CD4-positive, alpha-beta memory T cell (primary cell): ENCODE results near the gene JADE3. TPM values are rescaled to one million over a fixed set of nuclear protein-coding genes. Genes with fewer than 3 reads are reported as not detected.

Experiments used
- CTCF ChIA-PET: fragments of 350-600 bp; sonication (Branson Sonifier 250); formaldehyde crosslinking; loops from one replicate; lab custom pipeline; 2021; ENCODE audit warnings: inconsistent platforms; ENCODE audit not compliant: partially characterized antibody; lab: Charles Lee
- POLR2A ChIA-PET: fragments of 350-600 bp; sonication (Branson Sonifier 250); formaldehyde crosslinking; loops from one replicate; lab custom pipeline; 2021; ENCODE audit not compliant: partially characterized antibody; lab: Charles Lee
- DNase-seq, 5 donors: peaks; one replicate each; pipeline versions ENCODE4 v3.0.0 to v3.0.0-alpha.2; 2020 to 2022; ENCODE audit warnings: mixed read lengths in 1 of 5
- H3K27ac ChIP-seq: one replicate; pipeline ENCODE4 v1.7.0; 2013; ENCODE audit warnings: low read depth, low read length
- H3K27me3 ChIP-seq: 2 replicates; pipeline ENCODE4 v1.7.0; 2013; ENCODE audit warnings: mild to moderate bottlenecking, low read length, moderate library complexity; ENCODE audit not compliant: insufficient read depth
- H3K36me3 ChIP-seq: 2 replicates; pipeline ENCODE4 v1.7.0; 2013; ENCODE audit warnings: mild to moderate bottlenecking, low read length, moderate library complexity; ENCODE audit not compliant: insufficient read depth
- H3K4me1 ChIP-seq: 2 replicates; pipeline ENCODE4 v1.7.0; 2013; ENCODE audit warnings: mild to moderate bottlenecking, low read length, moderate library complexity; ENCODE audit not compliant: insufficient read depth
- H3K4me3 ChIP-seq, 2 donors: one replicate each; pipeline ENCODE4 v1.7.0; 2013; ENCODE audit warnings: low read length in 2 of 2, mild to moderate bottlenecking in 1 of 2
- H3K9me3 ChIP-seq, 2 donors: one replicate each; pipeline ENCODE4 v1.7.0; 2013; ENCODE audit warnings: low read length in 2 of 2, control low read depth in 1 of 2; ENCODE audit not compliant: control insufficient read depth in 1 of 2
- H3K27ac Mint-ChIP-seq, 7 donors: one replicate each; pipeline ENCODE4 v1.8.0; 2020 to 2021; ENCODE audit warnings: mixed read lengths in 7 of 7, mild to moderate bottlenecking in 6 of 7, inconsistent platforms in 3 of 7, moderate library complexity in 3 of 7
- H3K27me3 Mint-ChIP-seq, 2 donors: one replicate each; pipeline ENCODE4 v1.8.0; 2020 to 2021; ENCODE audit warnings: mixed read lengths in 2 of 2
- H3K36me3 Mint-ChIP-seq, 2 donors: one replicate each; pipeline ENCODE4 v1.8.0; 2020 to 2021; ENCODE audit warnings: mixed read lengths in 2 of 2, inconsistent platforms in 1 of 2, mild to moderate bottlenecking in 1 of 2
- H3K4me1 Mint-ChIP-seq, 4 donors: one replicate each; pipeline ENCODE4 v1.8.0; 2020 to 2021; ENCODE audit warnings: mixed read lengths in 4 of 4, mild to moderate bottlenecking in 1 of 4
- H3K4me3 Mint-ChIP-seq, 8 donors: one replicate each; pipeline ENCODE4 v1.8.0; 2020 to 2021; ENCODE audit warnings: mixed read lengths in 8 of 8, mild to moderate bottlenecking in 7 of 8, moderate library complexity in 6 of 8, inconsistent platforms in 3 of 8
- H3K9me3 Mint-ChIP-seq, 8 donors: one replicate each; pipeline ENCODE4 v1.8.0; 2020 to 2021; ENCODE audit warnings: mixed read lengths in 8 of 8, mild to moderate bottlenecking in 5 of 8, inconsistent platforms in 3 of 8, moderate library complexity in 1 of 8
- intact Hi-C: fragments of 100-400 bp; cut with micrococcal nuclease; formaldehyde crosslinking; loops from one replicate; pipeline ENCODE4 v1.15.1; 2023
- polyA plus RNA-seq, 2 donors: library from polyadenylated mRNA; unstranded; fragments of 300-500 nt; fragmentation: Illumina TruSeq; gene quantifications; one replicate each; pipeline ENCODE4 v1.2.3, GENCODE V29; 2021
- total RNA-seq, 2 experiments: library from RNA; stranded (reverse); gene quantifications; one replicate each; pipeline ENCODE4 v1.2.3, GENCODE V29; 2021

JADE3 gene
- total and polyA plus RNA-seq, 4 experiments from 2014 or later, result 0.25 to 0.58 (median 0.44) TPM; not detected in 1

DNA sequence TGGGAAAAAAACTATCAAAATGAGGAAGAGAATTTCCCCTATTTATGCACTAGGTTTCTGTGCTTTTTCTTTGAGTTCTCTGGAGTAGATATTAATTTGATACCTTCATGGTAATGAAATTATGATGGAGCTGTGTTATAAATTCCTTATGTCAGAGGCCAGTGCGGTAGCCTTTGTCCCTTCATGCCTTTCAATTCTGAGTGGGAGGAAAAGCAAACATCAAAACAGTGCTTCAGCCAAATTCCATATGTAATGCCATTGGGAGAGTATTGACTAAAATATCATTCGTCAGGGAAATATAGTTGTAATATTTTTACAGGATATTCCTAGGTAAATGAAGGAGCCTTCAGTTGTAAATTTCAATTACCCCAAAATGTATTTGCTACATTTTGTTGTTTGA, 148.5 kb downstream of the JADE3 start:
- H3K27ac Mint-ChIP-seq, result no peak overlapping the region
- H3K4me3 ChIP-seq, result no peak overlapping the region
- no peaks in the 10 kb centered on the region for H3K27me3 ChIP-seq
- H3K27me3 Mint-ChIP-seq, result no peaks in the 10 kb centered on the region
- H3K9me3 ChIP-seq, result no peaks in the 10 kb centered on the region
- H3K9me3 Mint-ChIP-seq, result no peaks in the 10 kb centered on the region
- ChIA-PET POLR2A (no interaction called here), CTCF (no interaction called here)
- H3K4me1 Mint-ChIP-seq, result no peaks in the 10 kb centered on the region
- no peak for DNase-seq
- no peak overlapping the region for H3K27ac ChIP-seq
- no peaks in the 10 kb centered on the region for H3K36me3 ChIP-seq
- H3K4me1 ChIP-seq, result no peaks in the 10 kb centered on the region
- H3K4me3 Mint-ChIP-seq, result no peak overlapping the region
- intact Hi-C loops, result no loop called here
- H3K36me3 Mint-ChIP-seq, result no peaks in the 10 kb centered on the region

DNA sequence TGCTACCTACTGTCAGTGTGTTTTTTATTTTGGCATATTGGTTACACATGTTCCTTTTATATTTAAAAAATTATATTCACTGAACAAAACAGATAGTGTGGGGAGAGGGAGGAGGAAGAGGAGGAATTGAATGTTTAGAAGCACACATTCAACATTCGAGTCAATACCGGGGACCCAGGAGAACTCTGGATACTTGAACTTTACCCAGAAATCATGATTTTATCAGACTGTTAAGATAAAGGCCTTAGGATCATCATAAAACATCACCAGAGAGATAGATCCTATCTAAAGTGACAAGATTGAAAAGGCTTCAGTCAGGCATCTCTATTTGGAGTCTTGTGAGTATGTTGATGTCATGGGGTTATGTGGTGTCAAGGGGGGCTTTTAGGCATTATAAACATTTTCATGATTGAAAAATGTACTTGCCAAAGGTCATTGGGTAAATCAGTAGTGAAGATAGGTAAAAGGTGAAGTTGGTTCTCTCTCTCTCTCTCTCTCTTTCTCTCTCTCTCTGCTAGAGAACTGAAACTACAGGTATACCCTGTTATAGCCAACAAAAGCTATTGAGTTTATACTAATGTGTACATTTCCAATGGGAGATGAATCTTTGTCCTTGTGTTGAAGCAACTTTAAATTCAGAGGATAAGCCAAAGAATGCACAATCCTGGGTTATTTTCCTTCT, 149.2 kb downstream of the JADE3 start:
- H3K27ac ChIP-seq, result no peak overlapping the region
- no peak for DNase-seq
- no peaks in the 10 kb centered on the region for H3K36me3 ChIP-seq
- Mint-ChIP-seq H3K9me3 (no peaks in the 10 kb centered on the region), H3K4me3 (no peak overlapping the region), H3K36me3 (no peaks in the 10 kb centered on the region), H3K27ac (no peak overlapping the region), H3K27me3 (no peaks in the 10 kb centered on the region), H3K4me1 (no peaks in the 10 kb centered on the region)
- H3K4me1 ChIP-seq, result no peaks in the 10 kb centered on the region
- no peaks in the 10 kb centered on the region for H3K27me3 ChIP-seq
- POLR2A ChIA-PET, result no interaction called here
- no peaks in the 10 kb centered on the region for H3K9me3 ChIP-seq
- CTCF ChIA-PET, result no interaction called here
- intact Hi-C loops, result no loop called here
- H3K4me3 ChIP-seq, result no peak overlapping the region

DNA sequence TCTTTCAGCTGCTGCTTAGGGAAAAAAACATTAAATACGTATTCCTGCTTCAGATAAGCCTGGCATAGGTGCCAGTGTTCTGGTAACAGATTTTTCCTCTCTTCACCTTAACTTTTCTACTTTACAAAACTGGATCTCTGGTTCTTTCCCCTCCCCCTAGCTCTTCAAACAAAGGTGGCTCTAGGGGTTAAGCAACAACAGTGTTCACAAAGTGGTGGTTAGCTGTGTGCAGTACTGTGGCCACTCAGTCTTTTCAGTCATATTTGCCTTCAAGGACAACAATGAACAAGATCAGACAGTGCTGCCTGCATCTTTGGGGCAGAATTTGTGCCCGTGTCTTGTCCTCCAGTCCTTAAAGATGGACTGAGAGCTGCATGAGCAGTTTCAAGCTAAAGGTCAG, 151.0 kb downstream of the JADE3 start:
- H3K4me1 ChIP-seq, result no peaks in the 10 kb centered on the region
- H3K27me3 Mint-ChIP-seq, result no peaks in the 10 kb centered on the region
- ChIA-PET CTCF (no interaction called here), POLR2A (no interaction called here)
- intact Hi-C loops, result no loop called here
- no peaks in the 10 kb centered on the region for H3K27me3 ChIP-seq
- no peak overlapping the region for H3K27ac ChIP-seq
- no peak overlapping the region for H3K4me3 ChIP-seq
- H3K4me3 Mint-ChIP-seq, result no peak overlapping the region
- H3K9me3 ChIP-seq, result no peaks in the 10 kb centered on the region
- H3K36me3 Mint-ChIP-seq, result no peaks in the 10 kb centered on the region
- no peaks in the 10 kb centered on the region for H3K4me1 Mint-ChIP-seq
- no peaks in the 10 kb centered on the region for H3K9me3 Mint-ChIP-seq
- no peak for DNase-seq
- H3K36me3 ChIP-seq, result no peaks in the 10 kb centered on the region
- H3K27ac Mint-ChIP-seq, result no peak overlapping the region

DNA sequence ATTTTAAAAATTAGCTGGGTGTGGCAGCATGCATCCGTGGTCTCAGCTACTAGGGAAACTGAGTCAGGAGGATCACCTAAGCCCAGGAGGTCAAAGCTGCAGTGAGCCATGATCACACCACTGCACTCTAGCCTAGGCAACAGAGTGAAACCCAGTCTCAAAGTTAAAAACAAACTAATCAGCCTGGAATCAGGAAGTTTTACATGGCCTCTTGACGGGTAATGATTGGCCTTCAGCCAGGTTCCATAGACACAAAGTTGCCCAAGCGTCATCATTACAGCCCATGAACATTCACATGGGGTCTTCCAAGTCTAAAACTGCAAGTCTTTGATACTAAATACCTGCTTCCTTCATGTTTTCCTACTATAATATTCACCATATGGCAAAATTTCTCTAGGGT, 156.0 kb downstream of the JADE3 start:
- H3K27me3 Mint-ChIP-seq, result no peaks in the 10 kb centered on the region
- intact Hi-C loops, result no loop called here
- Histone ChIP-seq H3K4me1 (no peaks in the 10 kb centered on the region), H3K9me3 (no peaks in the 10 kb centered on the region), H3K4me3 (no peak overlapping the region), H3K27me3 (no peaks in the 10 kb centered on the region), H3K27ac (no peak overlapping the region), H3K36me3 (no peaks in the 10 kb centered on the region)
- DNase-seq, result no peak
- H3K4me1 Mint-ChIP-seq, result no peaks in the 10 kb centered on the region
- no peak overlapping the region for H3K4me3 Mint-ChIP-seq
- no peak overlapping the region for H3K27ac Mint-ChIP-seq
- no peaks in the 10 kb centered on the region for H3K9me3 Mint-ChIP-seq
- no peaks in the 10 kb centered on the region for H3K36me3 Mint-ChIP-seq
- ChIA-PET CTCF (no interaction called here), POLR2A (no interaction called here)

DNA sequence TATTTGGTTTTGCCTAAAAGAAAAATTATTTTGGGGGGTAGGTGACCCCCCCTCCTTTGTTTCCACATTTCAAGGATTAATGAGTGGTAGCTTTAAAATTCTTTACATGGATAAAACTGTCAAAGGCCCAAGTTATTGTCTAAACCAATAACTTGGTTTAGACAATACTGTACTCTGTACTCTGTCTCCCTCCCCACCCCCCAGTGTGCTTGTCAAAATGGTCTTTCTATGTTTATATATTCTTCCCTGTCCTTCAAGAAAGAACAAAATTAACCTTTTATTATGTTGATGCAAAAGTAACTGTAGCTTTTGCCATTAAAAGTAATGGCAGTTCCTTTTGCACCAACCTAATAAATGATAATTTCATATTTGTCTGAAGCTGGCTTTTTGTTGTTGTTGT, 156.5 kb downstream of the JADE3 start:
- Histone ChIP-seq H3K27ac (no peak overlapping the region), H3K4me3 (no peak overlapping the region), H3K36me3 (no peaks in the 10 kb centered on the region), H3K9me3 (no peaks in the 10 kb centered on the region), H3K4me1 (no peaks in the 10 kb centered on the region), H3K27me3 (no peaks in the 10 kb centered on the region)
- no peak for DNase-seq
- Mint-ChIP-seq H3K4me1 (no peaks in the 10 kb centered on the region), H3K4me3 (no peak overlapping the region), H3K36me3 (no peaks in the 10 kb centered on the region), H3K27me3 (no peaks in the 10 kb centered on the region), H3K9me3 (no peaks in the 10 kb centered on the region), H3K27ac (no peak overlapping the region)
- intact Hi-C loops, result no loop called here
- POLR2A ChIA-PET, result no interaction called here
- CTCF ChIA-PET, result no interaction called here

DNA sequence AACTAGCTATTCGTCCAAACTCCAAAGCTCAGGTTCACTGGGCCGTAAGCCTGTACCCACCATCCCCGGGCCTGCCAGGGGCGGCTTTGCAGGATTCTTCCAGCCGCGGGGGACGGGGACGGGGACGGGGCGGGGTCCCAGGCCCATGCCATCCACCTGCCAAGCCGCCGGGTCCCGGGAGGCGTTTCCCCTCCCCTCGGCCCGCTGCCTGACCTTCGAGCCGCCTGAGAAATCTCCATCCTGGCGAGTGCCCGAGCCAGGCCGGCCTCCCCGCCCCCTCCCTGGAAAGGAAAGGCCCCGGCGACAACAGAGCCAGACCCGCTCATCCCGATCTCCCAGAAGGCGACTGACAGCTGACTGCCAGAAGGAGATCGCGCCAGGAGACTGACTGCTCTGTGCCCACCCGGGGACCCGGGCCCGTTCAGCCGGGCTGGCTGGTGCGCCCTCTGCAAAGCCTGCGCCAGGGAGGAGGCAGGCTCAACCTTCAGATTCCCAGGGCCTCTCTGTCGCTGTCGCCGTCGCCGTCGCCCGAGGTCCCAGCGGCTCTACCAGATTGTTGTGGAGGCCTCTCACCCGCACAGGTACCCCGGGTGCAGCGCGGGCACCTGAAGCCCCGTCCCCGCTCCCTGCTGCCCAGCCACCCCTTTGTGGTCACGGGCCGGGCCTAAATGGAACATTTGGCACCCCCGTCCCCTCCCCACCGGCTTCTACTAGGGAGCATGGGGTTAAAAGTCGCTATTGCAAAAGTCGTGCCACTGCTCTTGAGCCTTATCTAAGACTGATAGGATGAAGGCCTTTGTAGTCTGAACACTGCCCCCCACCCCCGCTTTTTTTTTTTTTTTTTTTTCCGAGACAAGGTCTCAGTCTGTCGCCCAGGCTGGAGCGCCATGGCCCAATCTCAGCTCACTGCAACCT, 166.2 kb downstream of the JADE3 start, which contains the start of gene RGN:
TSS of gene RGN (plus strand) at position 315 of the 915 bp plus-strand sequence. CDS start 2,702 bp downstream, outside the sequence.
- no peaks in the 10 kb centered on the region for H3K27me3 Mint-ChIP-seq
- H3K27me3 ChIP-seq, result no peaks in the 10 kb centered on the region
- H3K4me1 Mint-ChIP-seq, result no peaks in the 10 kb centered on the region
- H3K9me3 ChIP-seq, result no peaks in the 10 kb centered on the region
- no peak within 1 kb of the TSS for H3K4me3 Mint-ChIP-seq
- no peak within 1 kb of the TSS for H3K27ac ChIP-seq
- CTCF ChIA-PET, result interaction anchor here (0.6 kb wide), 1 partner anchor 796 kb away, joined by 5 read pairs; no protein-coding TSS in a partner anchor
- H3K4me3 ChIP-seq, result no peak within 1 kb of the TSS
- H3K9me3 Mint-ChIP-seq, result no peaks in the 10 kb centered on the region
- no peaks in the 10 kb centered on the region for H3K4me1 ChIP-seq
- no peak within 1 kb of the TSS for H3K27ac Mint-ChIP-seq
- H3K36me3 Mint-ChIP-seq, result no peaks in the 10 kb centered on the region
- no peaks in the 10 kb centered on the region for H3K36me3 ChIP-seq
- intact Hi-C loops, result no loop called here
- DNase-seq, result no peak
- POLR2A ChIA-PET, result no interaction called here

DNA sequence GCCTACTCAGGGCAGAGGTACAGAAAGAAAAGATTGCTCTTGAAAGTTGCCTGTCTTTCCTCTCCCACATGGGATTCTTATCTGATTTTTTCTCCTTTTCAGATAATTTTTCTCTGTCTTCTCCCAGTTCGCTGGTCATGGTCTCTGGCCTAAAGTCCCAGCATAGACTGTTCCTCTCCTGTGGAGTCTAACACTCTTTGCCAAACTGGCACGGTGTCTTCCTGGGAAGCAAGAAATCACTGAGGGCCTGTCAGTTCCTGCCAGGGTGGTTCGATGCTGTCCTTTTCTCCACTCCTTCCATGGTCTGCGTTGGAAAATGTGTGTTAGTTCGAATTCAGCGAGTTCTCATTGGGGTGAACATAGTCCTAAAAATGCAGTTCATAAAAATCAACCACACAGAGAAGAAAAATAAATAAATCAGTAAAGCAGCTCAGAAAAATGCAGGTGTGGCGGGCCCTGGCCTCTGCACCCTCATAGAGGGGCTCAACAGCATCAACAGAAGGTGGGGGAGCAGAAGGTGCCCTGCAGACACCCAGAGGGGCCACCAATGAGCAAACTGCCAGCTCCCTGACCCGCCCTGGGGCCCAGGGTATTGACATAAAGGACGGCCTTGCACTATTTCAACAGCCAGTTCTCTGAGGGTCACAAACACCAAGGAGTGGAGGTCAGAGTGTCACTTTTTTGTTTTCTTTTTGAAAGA, 168.1 kb downstream of the JADE3 start:
- H3K27me3 ChIP-seq, result no peaks in the 10 kb centered on the region
- H3K4me3 Mint-ChIP-seq, result no peak overlapping the region
- no peak for DNase-seq
- H3K27me3 Mint-ChIP-seq, result no peaks in the 10 kb centered on the region
- no peak overlapping the region for H3K27ac Mint-ChIP-seq
- H3K4me3 ChIP-seq, result no peak overlapping the region
- H3K27ac ChIP-seq, result no peak overlapping the region
- intact Hi-C loops, result no loop called here
- H3K4me1 Mint-ChIP-seq, result no peaks in the 10 kb centered on the region
- no peaks in the 10 kb centered on the region for H3K36me3 Mint-ChIP-seq
- no peaks in the 10 kb centered on the region for H3K36me3 ChIP-seq
- ChIA-PET POLR2A (no interaction called here), CTCF (no interaction called here)
- H3K9me3 ChIP-seq, result no peaks in the 10 kb centered on the region
- H3K9me3 Mint-ChIP-seq, result no peaks in the 10 kb centered on the region
- H3K4me1 ChIP-seq, result no peaks in the 10 kb centered on the region
